MCF 10A (cell line): ENCODE results near the gene HM13. TPM values are rescaled to one million over a fixed set of nuclear protein-coding genes. Genes with fewer than 3 reads are reported as not detected.

Source experiments
- BruUV-seq: library from RNA; stranded (reverse); fragments of 400-500 nt; replicated peaks from 2 replicates; lab custom pipeline; 2021; lab: Mats Ljungman, UMichigan
- CTCF ChIA-PET: fragments of 300-600 bp; sonication (Branson Sonifier 250); formaldehyde crosslinking; extraction: SDS; loops from one replicate; lab custom pipeline; 2021; ENCODE audit warnings: antibody characterized with exemption, inconsistent platforms; lab: Yijun Ruan, JAX
- POLR2A ChIA-PET: fragments of 300-600, 350-650 bp; sonication (Branson Sonifier 250); formaldehyde crosslinking; extraction: SDS; loops from one replicate; lab custom pipeline; 2020; ENCODE audit warnings: antibody characterized with exemption, inconsistent platforms; lab: Yijun Ruan, JAX
- DNase-seq: peaks from one replicate; pipeline ENCODE4 v3.0.0-alpha.2; 2018; ENCODE audit not compliant: unreplicated experiment
- H3K27ac Mint-ChIP-seq: one replicate; pipeline ENCODE4 v1.8.0; 2022; ENCODE audit warnings: mild to moderate bottlenecking, low read depth, mixed read lengths; ENCODE audit not compliant: unreplicated experiment
- H3K27me3 Mint-ChIP-seq: one replicate; pipeline ENCODE4 v1.8.0; 2022; ENCODE audit warnings: mixed read lengths; ENCODE audit not compliant: insufficient read depth, unreplicated experiment
- H3K36me3 Mint-ChIP-seq: one replicate; pipeline ENCODE4 v1.8.0; 2022; ENCODE audit warnings: mild to moderate bottlenecking, moderate library complexity, mixed read lengths; ENCODE audit not compliant: insufficient read depth, unreplicated experiment
- H3K4me1 Mint-ChIP-seq: one replicate; pipeline ENCODE4 v1.8.0; 2022; ENCODE audit warnings: mixed read lengths; ENCODE audit not compliant: insufficient read depth, unreplicated experiment
- H3K4me3 Mint-ChIP-seq: one replicate; pipeline ENCODE4 v1.8.0; 2022; ENCODE audit warnings: mild to moderate bottlenecking, moderate library complexity, mixed read lengths; ENCODE audit not compliant: unreplicated experiment
- H3K9me3 Mint-ChIP-seq: one replicate; pipeline ENCODE4 v1.8.0; 2022; ENCODE audit warnings: mixed read lengths; ENCODE audit not compliant: unreplicated experiment
- CTCF ChIP-seq: fragments of 200-600 bp; IDR thresholded peaks from one replicate; pipeline ENCODE4 v1.8.0; 2022; ENCODE audit warnings: antibody characterized with exemption, mild to moderate bottlenecking; ENCODE audit not compliant: unreplicated experiment
- intact Hi-C: fragments of 100-400 bp; cut with micrococcal nuclease; formaldehyde crosslinking; loops from 2 replicates; pipeline ENCODE4 v1.14.1; 2022
- total RNA-seq: library from RNA; stranded (reverse); gene quantifications from 2 replicates; pipeline ENCODE4 v1.2.3, GENCODE V29; 2022

HM13 gene
- total RNA-seq, 1 experiment from 2014 or later = 276 TPM

- no TSS peak for BruUV-seq
- ChIA-PET CTCF (interaction anchor here (0.9 to 25.4 kb wide), 7 partner anchors 8 to 95 kb away, joined by 3 to 1902 read pairs (median 12); partner anchors contain the start of gene ID1), POLR2A (interaction anchor here (1.2 to 3.7 kb wide), 6 partner anchors 10 to 142 kb away, joined by 4 to 203 read pairs (median 15); partner anchors contain the start of genes ID1 and TPX2)
- peaks cover 28% of the 10 kb centered on the region for H3K4me1 Mint-ChIP-seq
- no peak overlapping the region for H3K27ac Mint-ChIP-seq
- intact Hi-C loops = no loop called here
- H3K27me3 Mint-ChIP-seq = no peaks in the 10 kb centered on the region
- no peak overlapping the region for H3K4me3 Mint-ChIP-seq
- no peaks in the 10 kb centered on the region for H3K9me3 Mint-ChIP-seq
- no peak for DNase-seq
- TF ChIP-seq CTCF = no peak
- peaks cover 22% of the 10 kb centered on the region for H3K36me3 Mint-ChIP-seq
Measured at GRCh38 chr20:31596831-31597480, 82.7 kb downstream of the HM13 start.

- no peaks in the 10 kb centered on the region for H3K27me3 Mint-ChIP-seq
- no peak for TF ChIP-seq CTCF
- no TSS peak for BruUV-seq
- H3K36me3 Mint-ChIP-seq = peaks cover 22% of the 10 kb centered on the region
- no peaks in the 10 kb centered on the region for H3K9me3 Mint-ChIP-seq
- no peak for DNase-seq
- peaks cover 30% of the 10 kb centered on the region for H3K4me1 Mint-ChIP-seq
- ChIA-PET POLR2A (interaction anchor here (3.2 to 3.7 kb wide), 2 partner anchors 10 to 25 kb away, joined by 46 to 203 read pairs; partner anchors contain the start of gene ID1), CTCF (interaction anchor here (1.1 to 25.4 kb wide), 3 partner anchors 14 to 60 kb away, joined by 3 to 1902 read pairs (median 52); no protein-coding TSS in a partner anchor)
- no peak overlapping the region for H3K4me3 Mint-ChIP-seq
- no peak overlapping the region for H3K27ac Mint-ChIP-seq
- intact Hi-C loops = no loop called here
Measured at GRCh38 chr20:31597481-31597855, 83.2 kb downstream of the HM13 start.

GRCh38 chr20:31602431-31602778 is 88.2 kb downstream of the HM13 start:
- peaks cover 10% of the 10 kb centered on the region for H3K36me3 Mint-ChIP-seq
- no TSS peak for BruUV-seq
- H3K27ac Mint-ChIP-seq = peak overlapping the region; percentile 33
- no peaks in the 10 kb centered on the region for H3K9me3 Mint-ChIP-seq
- peak overlapping the region; percentile 19 for H3K4me3 Mint-ChIP-seq
- ChIA-PET CTCF (interaction anchor here (0.7 to 25.4 kb wide), 6 partner anchors 10 to 120 kb away, joined by 3 to 1902 read pairs (median 7); no protein-coding TSS in a partner anchor), POLR2A (interaction anchor here (0.9 to 19.7 kb wide), 10 partner anchors 6 to 125 kb away, joined by 3 to 1321 read pairs (median 54); partner anchors contain the start of gene BCL2L1)
- no peak for TF ChIP-seq CTCF
- intact Hi-C loops = no loop called here
- DNase-seq = no peak
- peaks cover 20% of the 10 kb centered on the region for H3K4me1 Mint-ChIP-seq
- H3K27me3 Mint-ChIP-seq = no peaks in the 10 kb centered on the region

- peak overlapping the region; percentile 33 for H3K27ac Mint-ChIP-seq
- no peaks in the 10 kb centered on the region for H3K27me3 Mint-ChIP-seq
- peak; percentile 90 for DNase-seq
- ChIA-PET CTCF (interaction anchor here (0.7 to 25.4 kb wide), 7 partner anchors 9 to 119 kb away, joined by 3 to 1902 read pairs (median 8); no protein-coding TSS in a partner anchor), POLR2A (interaction anchor here (0.9 to 19.7 kb wide), 10 partner anchors 7 to 124 kb away, joined by 3 to 1321 read pairs (median 54); partner anchors contain the start of gene BCL2L1)
- BruUV-seq = no TSS peak
- peak overlapping the region; percentile 19 for H3K4me3 Mint-ChIP-seq
- peaks cover 10% of the 10 kb centered on the region for H3K36me3 Mint-ChIP-seq
- peaks cover 23% of the 10 kb centered on the region for H3K4me1 Mint-ChIP-seq
- intact Hi-C loops = no loop called here
- H3K9me3 Mint-ChIP-seq = no peaks in the 10 kb centered on the region
- TF ChIP-seq CTCF = no peak
Measured at GRCh38 chr20:31602779-31603441, 88.7 kb downstream of the HM13 start.
